ENCODE results near the gene CLHC1.
"Not testable (repeated sequence)": the region's sequence is repeated elsewhere in the genome, so short reads cannot be mapped to it uniquely, and the experiment has no call there.

The CLHC1 gene

DNA sequence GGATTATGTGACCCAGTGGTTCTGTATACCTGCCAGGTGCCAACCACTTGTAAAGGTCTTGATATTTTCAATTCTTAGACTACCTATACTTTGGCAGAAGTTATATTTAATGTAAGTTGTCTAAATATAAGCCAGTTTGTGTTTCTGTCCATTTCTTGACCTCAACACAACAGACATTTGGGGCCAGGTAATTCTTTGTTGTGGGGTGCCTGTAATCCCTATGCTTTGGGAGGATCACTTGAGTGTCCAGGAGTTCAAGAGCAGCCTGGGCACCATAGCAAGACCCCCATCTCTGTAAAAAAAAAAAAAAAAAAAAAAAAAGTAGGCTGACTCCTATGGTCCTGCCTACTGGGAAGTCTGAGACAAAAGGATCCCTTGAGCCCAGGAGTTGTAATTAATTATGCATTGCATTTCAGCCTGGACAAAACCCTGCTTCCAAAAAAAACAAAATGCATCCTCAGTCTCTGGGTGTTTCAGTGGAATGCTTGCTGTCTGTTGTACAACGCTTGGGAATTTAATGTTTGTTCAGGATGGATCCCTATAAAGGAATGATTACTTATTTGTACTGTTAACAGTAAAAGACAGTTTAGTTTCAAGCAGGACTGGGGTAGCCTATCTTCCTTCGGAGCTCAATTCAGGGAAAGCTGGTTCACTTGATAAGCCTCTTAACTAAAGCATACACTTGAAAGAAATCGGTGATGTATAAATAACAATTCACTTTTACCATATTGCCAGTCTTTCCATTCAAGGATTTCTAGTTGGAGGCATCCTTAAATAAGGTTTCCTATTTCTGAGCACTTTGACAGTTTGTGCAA lies 3.8 kb upstream of the CLHC1 start:
- intact Hi-C loops (cut with DNase I), result no loop called here
- DNase-seq, result no peak

DNA sequence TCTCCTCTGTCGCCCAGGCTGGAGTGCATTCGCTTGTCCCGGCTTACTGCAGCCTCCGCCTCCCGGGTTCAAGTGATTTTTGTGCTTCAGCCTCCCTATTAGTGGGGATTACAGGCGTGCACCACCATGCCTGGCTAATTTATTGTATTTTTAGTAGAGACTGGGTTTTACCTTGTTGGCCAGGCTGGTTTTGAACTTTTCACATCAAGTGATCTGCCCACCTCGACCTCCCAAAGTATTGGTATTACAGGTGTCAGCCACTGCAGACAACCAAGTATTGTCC lies 1.5 kb upstream of the CLHC1 start:
- intact Hi-C loops (cut with DNase I), result loop anchor here (5.0 kb wide), 1 partner anchor 34 kb away; the partner anchor contains the start of gene MTIF2
- no peak for DNase-seq

DNA sequence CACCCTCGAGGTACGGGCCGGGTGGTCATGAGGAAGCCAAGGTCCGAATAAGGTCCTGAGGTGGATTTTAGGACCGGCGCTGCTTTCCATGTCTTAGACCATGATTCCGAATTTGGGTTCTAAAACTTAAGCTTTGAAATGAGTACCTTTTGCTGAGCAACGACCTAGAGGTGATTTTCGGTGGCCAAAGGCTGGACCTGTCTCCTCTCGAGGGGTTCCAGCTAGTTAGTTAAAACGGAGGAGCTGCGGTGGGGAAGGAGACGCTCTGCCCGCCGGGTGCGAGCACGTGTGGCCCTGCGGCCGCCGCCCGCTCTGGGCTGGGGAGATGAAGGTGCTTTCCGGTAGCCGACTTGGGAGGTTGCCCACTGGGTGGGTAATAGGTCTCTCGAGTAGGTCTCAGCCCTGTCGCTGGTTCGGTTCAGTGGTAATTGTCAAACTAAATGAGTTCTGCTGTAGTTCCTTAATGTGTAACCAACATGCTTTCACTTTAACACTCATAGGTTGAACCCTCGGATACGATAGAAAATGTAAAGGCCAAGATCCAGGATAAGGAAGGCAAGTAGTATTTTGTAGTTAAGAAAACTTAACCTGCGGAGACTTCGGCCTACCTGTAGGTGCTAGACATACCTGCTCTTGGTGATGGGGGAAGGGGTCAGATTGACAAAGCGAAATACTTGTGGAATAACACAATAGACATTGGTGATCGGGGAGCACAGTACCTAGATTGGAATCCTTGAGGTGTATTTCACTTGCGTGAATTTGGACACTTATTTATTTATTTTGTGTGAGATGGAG lies 967 bp upstream of the CLHC1 start:
- intact Hi-C loops (cut with DNase I), result loop anchor here (5.0 kb wide), 1 partner anchor 34 kb away; the partner anchor contains the start of gene MTIF2
- DNase-seq, result peak in 12 of 42 donors; percentile 7 to 48 (median 19)

DNA sequence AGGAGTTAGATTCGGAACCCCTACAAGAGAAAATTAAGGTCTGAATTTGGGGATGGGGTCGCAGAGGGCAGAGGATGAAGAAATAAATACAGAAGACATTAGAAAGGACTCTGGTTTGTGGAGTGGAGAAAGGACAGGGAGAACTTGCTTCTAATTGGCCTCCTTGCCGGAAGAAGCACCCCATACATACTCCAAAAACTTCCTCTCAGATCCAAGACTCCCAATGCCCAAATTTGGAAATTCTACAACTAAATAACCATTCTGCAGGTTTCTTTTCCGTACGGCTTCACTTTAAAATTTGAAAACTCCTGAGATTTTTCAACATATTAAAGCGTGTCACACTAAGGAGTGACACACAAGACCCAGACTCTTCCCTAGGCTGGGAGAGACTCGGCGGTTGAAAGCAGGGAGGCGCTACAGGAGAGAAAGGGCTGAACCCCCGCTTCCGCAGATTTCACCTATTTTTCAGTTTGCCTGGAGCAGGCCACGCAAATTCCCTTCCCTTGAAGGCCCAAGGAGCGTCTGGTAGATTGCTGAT lies 478 bp downstream of the CLHC1 start:
- peak in 8 of 42 donors; percentile 15 to 54 (median 32) for DNase-seq
- intact Hi-C loops (cut with DNase I), result loop anchor here (5.0 kb wide), 1 partner anchor 36 kb away; the partner anchor contains the start of gene MTIF2

DNA sequence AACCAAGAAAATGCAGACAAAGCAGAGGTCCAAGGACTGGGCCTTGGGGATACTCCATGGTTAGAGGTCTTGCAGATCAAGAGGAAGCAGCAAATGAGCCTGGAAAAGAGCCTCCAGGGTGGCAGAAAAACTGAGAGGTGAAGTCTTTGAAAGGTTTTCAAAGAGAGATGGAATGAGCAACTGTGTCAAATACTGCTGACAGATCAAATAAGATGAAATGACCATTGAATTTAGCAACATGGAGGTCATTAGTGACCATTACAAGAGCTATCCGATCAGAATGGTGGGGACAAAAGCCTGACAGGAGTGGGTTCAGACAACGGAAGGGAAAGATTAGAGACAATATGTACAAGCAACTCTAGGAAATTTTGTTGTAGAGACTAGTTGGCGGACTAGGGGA lies 1.5 kb downstream of the CLHC1 start:
- intact Hi-C loops (cut with DNase I), result loop anchor here (5.0 kb wide), 1 partner anchor 37 kb away; the partner anchor contains the start of gene MTIF2
- DNase-seq, result no peak

DNA sequence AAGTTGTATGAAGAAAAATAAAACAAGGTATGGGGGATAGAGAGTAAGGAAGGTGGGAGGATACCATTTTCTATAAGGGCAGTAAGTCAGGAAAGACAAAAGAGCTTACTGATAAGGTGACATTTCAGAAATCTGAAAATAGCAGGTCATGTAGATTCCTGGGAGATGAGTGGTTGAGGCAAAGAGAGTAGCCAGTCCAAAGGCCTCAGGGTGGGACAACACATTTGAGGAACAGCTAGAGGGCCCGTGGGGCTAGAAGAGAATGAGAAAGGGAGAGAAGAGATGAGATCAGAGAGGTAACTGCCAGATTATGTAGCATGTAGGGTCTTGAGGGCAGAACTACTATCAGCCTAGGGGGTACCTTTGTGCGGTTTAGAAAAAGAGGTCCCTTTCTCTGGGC lies 2.9 kb downstream of the CLHC1 start:
- intact Hi-C loops (cut with DNase I), result no loop called here
- no peak for DNase-seq

DNA sequence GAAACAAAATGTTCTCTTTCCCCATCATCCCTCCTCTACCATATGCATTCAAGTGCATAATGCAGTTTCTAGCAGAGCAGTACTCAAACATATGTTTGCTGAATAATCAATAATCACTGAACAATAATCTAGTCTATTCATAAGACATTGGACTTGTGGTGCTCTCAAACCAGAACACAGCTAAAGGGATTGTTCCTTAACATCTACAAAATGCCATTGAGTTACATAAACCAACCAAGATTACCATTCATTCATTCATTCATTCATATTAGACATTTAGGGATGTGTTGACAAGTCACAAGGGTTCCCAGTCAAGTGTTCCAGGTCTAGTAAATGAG lies 3.9 kb downstream of the CLHC1 start:
- DNase-seq, result no peak
- intact Hi-C loops (cut with DNase I), result no loop called here

DNA sequence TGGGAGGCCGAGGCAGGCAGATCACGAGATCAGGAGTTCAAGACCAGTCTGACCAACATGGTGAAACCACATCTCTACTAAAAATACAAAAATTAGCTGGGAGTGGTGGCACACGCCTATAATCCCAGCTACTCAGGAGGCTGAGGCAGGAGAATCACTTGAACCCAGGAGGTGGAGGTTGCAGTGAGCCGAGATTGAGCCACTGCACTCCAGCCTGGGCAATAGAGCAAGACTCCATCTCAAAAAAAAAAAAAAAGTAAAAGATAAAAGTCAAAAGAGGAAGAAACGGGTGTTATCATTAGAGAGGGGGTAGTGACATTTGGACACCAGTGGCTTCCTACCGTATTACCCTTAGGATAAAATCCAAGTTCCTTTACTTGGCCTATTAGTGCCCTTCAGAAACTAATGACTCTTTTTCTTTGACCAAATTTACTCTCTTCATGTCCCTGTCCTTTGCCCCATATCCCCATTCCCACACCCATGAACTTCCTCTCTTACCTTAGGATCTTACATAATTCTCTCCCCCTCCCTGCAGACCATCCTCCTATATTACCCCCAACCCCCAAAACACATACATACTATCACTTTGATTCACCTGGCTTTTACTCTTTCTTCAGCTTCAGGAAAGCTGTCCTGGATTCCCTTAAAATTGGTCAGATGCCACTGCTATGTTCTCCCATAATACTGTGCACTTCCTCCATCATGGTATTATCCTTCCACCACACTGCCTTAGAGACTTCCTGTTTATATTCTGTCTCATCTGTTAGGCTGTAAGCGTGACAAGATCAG lies 4.5 kb downstream of the CLHC1 start:
- DNase-seq; intact Hi-C loops (cut with DNase I): not testable (repeated sequence)

DNA sequence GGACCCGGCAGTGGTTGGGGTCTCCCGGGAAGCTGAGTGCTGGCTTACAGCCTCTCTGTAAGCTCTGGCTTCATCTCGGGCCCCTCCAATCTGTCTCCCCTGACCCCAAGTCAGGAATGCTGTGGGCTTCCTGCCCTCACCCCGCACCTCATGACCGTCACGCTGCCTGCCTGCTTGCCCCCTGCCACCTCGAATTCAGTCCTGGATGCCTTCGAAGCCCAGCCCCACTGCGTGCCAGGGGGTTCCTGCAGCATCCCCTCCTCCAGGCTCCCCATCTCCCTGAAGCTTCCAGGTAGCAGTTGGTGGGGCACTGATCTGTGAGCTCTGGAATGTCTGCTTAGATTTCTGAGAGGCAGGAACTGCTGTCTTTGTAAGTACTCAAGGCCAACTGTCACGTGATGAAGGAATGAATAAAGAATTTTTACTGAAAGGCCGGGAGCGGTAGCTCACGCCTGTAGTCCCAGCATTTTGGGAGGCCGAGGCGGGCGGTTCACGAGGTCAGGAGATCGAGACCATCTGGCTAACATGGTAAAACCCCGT lies 6.5 kb downstream of the CLHC1 start:
- intact Hi-C loops (cut with DNase I), result no loop called here
- no peak for DNase-seq

DNA sequence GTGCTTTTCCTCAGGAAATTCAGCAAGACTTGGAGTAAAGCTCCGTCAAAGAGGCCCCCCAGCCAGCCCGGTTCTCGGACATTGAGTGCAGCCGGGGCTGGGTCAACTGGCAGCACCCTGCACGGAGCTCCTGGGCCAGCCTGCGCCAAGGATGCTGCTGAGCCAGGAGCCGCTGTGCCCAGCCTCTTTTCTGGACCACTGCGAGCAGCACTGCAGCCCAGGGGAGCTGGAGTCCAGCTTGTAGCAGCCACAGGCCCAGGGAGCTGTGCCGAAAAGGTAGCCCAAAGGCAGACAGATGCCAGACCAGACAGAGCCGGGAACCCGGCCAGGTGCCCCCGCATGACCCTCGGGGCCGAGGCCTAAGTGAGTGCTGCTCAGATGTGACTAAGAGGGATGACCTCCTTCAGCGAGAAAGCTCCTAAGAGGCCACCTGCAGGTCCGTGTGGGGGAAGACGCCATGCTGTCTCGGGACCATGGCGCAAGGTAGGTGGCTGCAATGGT lies 7.3 kb downstream of the CLHC1 start:
- intact Hi-C loops (cut with DNase I), result no loop called here
- DNase-seq, result peak in 5 of 42 donors; percentile 8 to 25 (median 10)

DNA sequence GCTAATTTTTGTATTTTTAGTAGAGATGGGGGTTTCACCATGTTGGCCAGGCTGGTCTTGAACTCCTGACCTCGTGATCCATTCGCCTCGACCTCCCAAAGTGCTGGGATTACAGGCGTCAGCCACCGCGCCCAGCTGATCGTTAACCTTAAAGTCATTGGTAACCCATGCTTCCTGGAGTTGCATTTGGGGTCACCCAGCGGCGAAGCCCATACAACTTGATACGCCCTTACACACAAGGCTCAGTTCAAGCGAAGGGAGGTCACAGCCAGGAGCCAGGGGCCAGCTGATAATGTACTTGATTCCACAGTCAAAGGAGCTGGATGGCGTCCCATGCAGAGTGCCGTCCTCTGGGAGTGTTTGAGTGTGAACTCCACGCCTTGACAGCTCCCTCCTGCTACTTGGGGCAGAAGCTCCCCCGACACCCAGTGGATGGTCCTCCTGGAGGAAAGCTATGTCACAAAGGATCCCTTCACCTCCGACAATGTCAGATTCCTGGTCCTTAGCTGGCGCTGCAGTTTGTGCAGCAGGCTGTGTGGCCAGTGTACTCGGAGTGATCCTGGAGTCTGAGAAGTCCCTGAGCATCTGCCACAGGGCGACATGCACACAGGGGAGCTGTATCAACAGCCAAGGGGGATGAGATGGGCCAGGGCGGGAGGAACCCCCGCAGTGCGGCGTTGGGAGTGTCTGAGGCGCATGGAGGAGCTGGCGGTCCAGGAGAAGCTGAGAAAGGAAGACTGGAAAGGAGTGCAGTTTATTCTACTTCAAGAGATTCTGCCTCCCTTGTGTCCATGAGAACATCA lies 7.9 kb downstream of the CLHC1 start:
- peak in 5 of 42 donors; percentile 5 to 46 (median 17) for DNase-seq
- intact Hi-C loops (cut with DNase I), result no loop called here

DNA sequence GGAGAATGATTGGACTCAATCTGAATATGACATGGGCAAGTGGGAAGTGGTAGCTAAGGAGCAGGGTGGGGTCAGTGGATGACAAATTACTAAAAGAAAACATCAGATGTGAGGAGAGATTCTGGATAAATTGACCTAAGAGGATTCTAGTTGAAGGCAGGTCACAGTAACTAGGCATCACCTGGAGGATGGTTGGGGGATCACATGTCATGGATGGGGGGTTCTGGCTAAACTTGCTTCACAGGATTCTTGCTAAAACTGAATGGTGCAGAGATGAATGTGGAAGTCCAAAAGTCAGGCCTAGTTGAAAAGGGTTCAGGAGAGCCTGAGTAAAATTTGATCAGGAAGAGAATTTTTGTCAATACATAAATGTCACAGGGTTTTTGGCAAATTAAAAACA lies 18.3 kb downstream of the CLHC1 start:
- intact Hi-C loops (cut with DNase I), result no loop called here
- DNase-seq, result no peak

DNA sequence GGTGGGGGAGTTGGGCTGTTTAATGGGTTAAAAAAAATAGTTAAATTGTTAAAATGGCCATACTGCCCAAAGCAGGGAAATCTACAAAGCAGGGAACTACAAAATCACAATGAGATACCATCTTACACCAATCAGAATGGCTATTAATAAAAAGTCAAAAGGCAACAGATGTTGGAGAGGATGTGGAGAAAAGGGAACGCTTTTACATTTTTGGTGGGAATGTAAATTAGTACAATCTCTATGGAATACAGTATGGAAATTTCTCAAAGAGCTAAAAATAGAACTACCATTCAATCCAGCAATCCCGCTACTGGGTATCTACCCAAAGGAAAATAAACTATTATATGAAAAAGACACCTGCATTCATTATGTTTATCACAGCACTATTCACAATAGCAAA lies 27.1 kb downstream of the CLHC1 start:
- no peak for DNase-seq
- intact Hi-C loops (cut with DNase I), result no loop called here

DNA sequence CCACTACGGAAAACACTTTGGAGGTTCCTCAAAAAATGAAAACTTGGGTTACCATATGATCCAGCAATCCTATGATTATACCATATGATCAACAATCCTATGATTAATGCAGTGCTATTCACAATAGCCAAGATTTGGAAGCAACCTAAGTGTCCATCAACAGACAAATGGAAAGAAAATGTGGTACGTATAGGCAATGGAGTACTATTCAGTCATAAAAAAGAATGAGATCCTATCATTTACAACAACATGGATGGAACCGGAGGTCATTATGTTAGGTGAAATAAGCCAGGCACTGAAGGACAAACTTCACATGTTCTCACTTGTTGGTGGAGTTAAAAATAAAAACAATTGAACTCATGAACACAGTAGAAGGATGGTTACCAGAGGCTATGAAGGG lies 27.6 kb downstream of the CLHC1 start:
- intact Hi-C loops (cut with DNase I), result no loop called here
- no peak for DNase-seq

DNA sequence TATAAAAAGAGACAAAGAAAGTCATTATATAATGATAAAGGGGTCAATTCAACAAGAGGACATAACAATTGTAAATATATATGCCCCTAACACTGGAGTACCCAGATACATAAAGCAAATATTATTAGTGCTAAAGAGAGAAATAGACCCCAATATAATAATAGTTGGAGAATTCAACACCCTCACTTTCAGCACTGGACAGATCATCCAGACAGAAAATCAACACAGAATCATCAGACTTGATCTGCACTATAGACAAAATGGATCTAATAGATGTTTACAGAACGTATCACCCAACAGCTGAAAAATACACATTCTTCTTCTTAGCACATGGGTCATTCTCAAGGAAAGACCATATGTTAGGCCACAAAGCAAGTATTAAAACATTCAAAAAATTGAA lies 31.7 kb downstream of the CLHC1 start:
- no peak for DNase-seq
- intact Hi-C loops (cut with DNase I), result no loop called here

DNA sequence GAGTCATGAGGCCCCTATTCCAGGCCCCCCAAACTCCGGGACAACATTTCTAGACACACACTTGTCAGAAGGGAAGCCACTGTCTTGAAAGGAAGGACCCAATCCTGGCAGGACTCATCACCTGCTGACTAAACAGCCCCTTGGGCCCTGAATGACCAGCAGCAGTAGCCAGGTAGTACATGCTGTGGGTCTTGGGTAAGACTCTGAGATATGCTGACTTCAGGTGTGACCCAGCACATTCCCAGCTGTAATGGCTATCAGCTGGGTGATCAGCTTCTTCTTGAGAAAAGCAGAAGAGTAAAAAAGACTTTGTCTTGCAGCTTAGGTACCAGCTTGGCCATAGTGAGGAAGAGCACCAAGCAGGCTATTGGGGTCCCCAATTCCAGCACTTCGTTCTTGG lies 35.6 kb downstream of the CLHC1 start:
- no peak for DNase-seq
- intact Hi-C loops (cut with DNase I), result no loop called here

DNA sequence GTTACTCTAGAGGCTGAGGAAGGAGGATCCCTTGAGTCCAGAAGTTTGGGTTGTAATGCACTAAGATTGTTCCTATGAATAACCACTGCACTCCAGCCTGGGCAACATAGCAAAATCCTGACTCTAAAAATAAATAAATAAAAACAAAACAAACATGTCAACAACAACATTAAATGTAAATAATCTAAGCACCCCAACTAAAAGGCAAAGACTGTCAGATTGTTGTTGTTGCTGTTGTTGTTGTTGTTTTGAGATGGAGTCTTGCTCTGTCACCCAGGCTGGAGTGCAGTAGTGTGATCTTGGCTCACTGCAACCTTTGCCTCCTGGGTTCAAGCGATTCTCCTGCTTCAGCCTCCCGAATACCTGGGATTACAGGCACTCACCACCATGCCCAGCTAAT lies 40.2 kb downstream of the CLHC1 start:
- intact Hi-C loops (cut with DNase I), result not testable (repeated sequence)

DNA sequence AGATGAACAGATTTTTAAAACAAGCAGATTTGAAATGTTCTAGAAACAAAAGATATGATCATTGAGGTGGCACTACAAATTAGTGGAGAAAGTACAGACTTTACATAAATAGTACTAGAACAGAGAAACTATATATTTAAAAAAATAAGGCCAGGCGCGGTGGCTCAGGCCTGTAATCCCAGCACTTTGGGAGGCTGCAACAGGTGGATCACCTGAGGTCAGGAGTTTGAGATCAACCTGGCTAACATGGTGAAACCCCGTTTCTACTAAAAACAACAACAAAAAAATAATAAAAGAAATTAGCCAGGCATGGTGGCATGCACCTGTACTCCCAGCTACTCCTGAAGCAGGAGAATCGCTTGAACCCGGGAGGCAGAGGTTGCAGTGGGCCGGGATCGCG lies 45.3 kb downstream of the CLHC1 start:
- DNase-seq; intact Hi-C loops (cut with DNase I): not testable (repeated sequence)

More for the DNA sequence above, 40.2 kb downstream of the CLHC1 start:
- DNase-seq, result not testable (repeated sequence)

Measured in head of caudate nucleus (tissue), 42 donors.